IMR-90 (cell line): ENCODE measurements around the gene BOD1L2. TPM values are rescaled to one million over a fixed set of nuclear protein-coding genes. Genes with fewer than 3 reads are reported as not detected.

Source experiments
- ATAC-seq: fragments of 200-7000 bp; cut with Tn5 transposase; 2 replicates; pipeline ENCODE4 v1.9.1; 2020; ENCODE audit warnings: low read depth, mild to moderate bottlenecking, moderate library complexity
- BruUV-seq: library from RNA; stranded (reverse); fragments of 400-500 nt; replicated peaks from 2 replicates; lab custom pipeline; 2021; lab: Mats Ljungman, UMichigan
- CTCF ChIA-PET: fragments of 300-600 bp; formaldehyde crosslinking; extraction: SDS; loops from one replicate; lab custom pipeline; 2021; ENCODE audit warnings: antibody characterized with exemption; lab: Yijun Ruan, JAX
- POLR2A ChIA-PET: fragments of 300-600 bp; sonication (Branson Sonifier 250); formaldehyde crosslinking; loops from one replicate; lab custom pipeline; 2022; ENCODE audit warnings: antibody characterized with exemption; ENCODE audit not compliant: unreplicated experiment; lab: Charles Lee
- DNase-seq: peaks from one replicate; pipeline ENCODE4 v3.0.0; 2013
- H2AFZ ChIP-seq: replicated peaks from 2 replicates; pipeline ENCODE3; 2013; ENCODE audit warnings: low read length, mild to moderate bottlenecking; ENCODE audit not compliant: poor library complexity
- H2AK5ac ChIP-seq: 2 replicates; pipeline ENCODE4 v1.6.1; 2013; ENCODE audit warnings: low read depth, low read length, inconsistent platforms
- H2AK9ac ChIP-seq: replicated peaks from 2 replicates; pipeline ENCODE3; 2013; ENCODE audit warnings: mild to moderate bottlenecking, low read depth, low read length, moderate library complexity; ENCODE audit not compliant: poor library complexity
- H2BK120ac ChIP-seq: 2 replicates; pipeline ENCODE4 v1.6.1; 2013; ENCODE audit warnings: low read depth, low read length, inconsistent platforms
- H2BK15ac ChIP-seq: 3 replicates; pipeline ENCODE4 v1.6.1; 2013; ENCODE audit warnings: low read depth, low read length, inconsistent platforms
- H2BK20ac ChIP-seq: 2 replicates; pipeline ENCODE4 v1.6.1; 2013; ENCODE audit warnings: low read depth, mild to moderate bottlenecking, inconsistent platforms, low read length, moderate library complexity
- H2BK5ac ChIP-seq: 2 replicates; pipeline ENCODE4 v1.6.1; 2013; ENCODE audit warnings: mild to moderate bottlenecking, low read depth, low read length, inconsistent platforms; ENCODE audit not compliant: poor library complexity, severe bottlenecking
- H3K14ac ChIP-seq: replicated peaks from 2 replicates; pipeline ENCODE4 v1.6.1; 2013; ENCODE audit warnings: low read depth, low read length, inconsistent platforms
- H3K18ac ChIP-seq: 2 replicates; pipeline ENCODE4 v1.6.1; 2013; ENCODE audit warnings: low read depth, low read length, control low read depth
- H3K23ac ChIP-seq: 2 replicates; pipeline ENCODE4 v1.6.1; 2013; ENCODE audit warnings: low read depth, low read length, inconsistent platforms
- H3K27ac ChIP-seq: 2 replicates; pipeline ENCODE4 v1.5.1; 2013; ENCODE audit warnings: mild to moderate bottlenecking, control low read depth, low read length; ENCODE audit not compliant: insufficient read depth
- H3K27me3 ChIP-seq: 2 replicates; pipeline ENCODE4 v1.6.1; 2013; ENCODE audit warnings: low read length; ENCODE audit not compliant: control insufficient read depth, insufficient read depth
- H3K36me3 ChIP-seq: 2 replicates; pipeline ENCODE4 v1.6.1; 2013; ENCODE audit warnings: low read length, mixed read lengths; ENCODE audit not compliant: control insufficient read depth, insufficient read depth
- H3K4ac ChIP-seq: 2 replicates; pipeline ENCODE4 v1.6.1; 2013; ENCODE audit warnings: low read depth, low read length, inconsistent platforms
- H3K4me1 ChIP-seq: 2 replicates; pipeline ENCODE4 v1.6.1; 2013; ENCODE audit warnings: low read length, mixed read lengths; ENCODE audit not compliant: control insufficient read depth, insufficient read depth
- H3K4me2 ChIP-seq: 2 replicates; pipeline ENCODE4 v1.6.1; 2013; ENCODE audit warnings: low read depth, mild to moderate bottlenecking, control low read depth, low read length, moderate library complexity
- H3K4me3 ChIP-seq: 2 replicates; pipeline ENCODE4 v1.5.1; 2013; ENCODE audit warnings: low read depth, mild to moderate bottlenecking, control low read depth, low read length, moderate library complexity; ENCODE audit not compliant: insufficient read depth
- H3K56ac ChIP-seq: 2 replicates; pipeline ENCODE4 v1.6.1; 2013; ENCODE audit warnings: low read length, inconsistent platforms; ENCODE audit not compliant: insufficient read depth; ENCODE audit errors: extremely low read depth
- H3K79me1 ChIP-seq, 2 experiments: 2 replicates each; pipeline ENCODE4 v1.6.1; 2013; ENCODE audit warnings: low read length in 2 of 2, inconsistent platforms in 1 of 2, low read depth in 1 of 2
- H3K9ac ChIP-seq: 2 replicates; pipeline ENCODE4 v1.6.1; 2013; ENCODE audit warnings: low read depth, low read length, control low read depth
- H3K9me1 ChIP-seq: 2 replicates; pipeline ENCODE4 v1.6.1; 2013; ENCODE audit warnings: low read length, inconsistent platforms; ENCODE audit not compliant: insufficient read depth
- H3K9me3 ChIP-seq: 2 replicates; pipeline ENCODE4 v1.6.1; 2013; ENCODE audit warnings: low read length; ENCODE audit not compliant: control insufficient read depth, insufficient read depth
- H4K20me1 ChIP-seq: 2 replicates; pipeline ENCODE4 v1.6.1; 2013; ENCODE audit warnings: low read length, inconsistent platforms; ENCODE audit not compliant: insufficient read depth
- H4K5ac ChIP-seq: 2 replicates; pipeline ENCODE4 v1.6.1; 2013; ENCODE audit warnings: mild to moderate bottlenecking, low read depth, low read length, control low read depth
- H4K8ac ChIP-seq, 2 experiments: 2 replicates each; pipeline ENCODE4 v1.6.1; 2013; ENCODE audit warnings: low read depth in 2 of 2, low read length in 2 of 2, control low read depth in 1 of 2, inconsistent platforms in 1 of 2
- H4K91ac ChIP-seq: 2 replicates; pipeline ENCODE4 v1.6.1; 2013; ENCODE audit warnings: low read depth, low read length, inconsistent platforms; ENCODE audit not compliant: insufficient read depth
- BHLHE40 ChIP-seq: fragments of 150-350 bp; IDR thresholded peaks from 2 replicates; pipeline ENCODE4 v1.6.1; 2016; ENCODE audit warnings: mild to moderate bottlenecking, low read depth, low read length
- CEBPB ChIP-seq: IDR thresholded peaks from 2 replicates; pipeline ENCODE4 v1.6.1; 2012; ENCODE audit warnings: low read depth, low read length, improper control_type of control experiment
- CHD1 ChIP-seq: IDR thresholded peaks from 2 replicates; pipeline ENCODE4 v1.6.1; 2012; ENCODE audit warnings: low read depth, low read length, improper control_type of control experiment
- FOS ChIP-seq: fragments of 150-350 bp; IDR thresholded peaks from 2 replicates; pipeline ENCODE4 v1.6.1; 2016; ENCODE audit warnings: low read depth, low read length
- MAZ ChIP-seq: IDR thresholded peaks from 2 replicates; pipeline ENCODE4 v1.6.1; 2012; ENCODE audit warnings: low read depth, mild to moderate bottlenecking, low read length, improper control_type of control experiment, moderate library complexity, borderline replicate concordance
- MXI1 ChIP-seq: IDR thresholded peaks from 2 replicates; pipeline ENCODE4 v1.6.1; 2012; ENCODE audit warnings: low read depth, mild to moderate bottlenecking, low read length, moderate library complexity, borderline replicate concordance
- NFE2L2 ChIP-seq: fragments of 150-350 bp; IDR thresholded peaks from 2 replicates; pipeline ENCODE4 v1.6.1; 2016; ENCODE audit warnings: low read depth, mild to moderate bottlenecking, low read length
- POLR2A ChIP-seq: IDR thresholded peaks from 2 replicates; pipeline ENCODE4 v1.6.1; 2012; ENCODE audit warnings: mild to moderate bottlenecking, low read depth, low read length
- RAD21 ChIP-seq: IDR thresholded peaks from 2 replicates; pipeline ENCODE4 v1.6.1; 2012; ENCODE audit warnings: low read length, improper control_type of control experiment
- RCOR1 ChIP-seq: IDR thresholded peaks from 2 replicates; pipeline ENCODE4 v1.6.1; 2012; ENCODE audit warnings: mild to moderate bottlenecking, low read length, improper control_type of control experiment; ENCODE audit not compliant: insufficient replicate concordance
- RFX5 ChIP-seq: IDR thresholded peaks from 2 replicates; pipeline ENCODE4 v1.8.0; 2012; ENCODE audit warnings: low read depth, mild to moderate bottlenecking, low read length, moderate library complexity
- SMC3 ChIP-seq: fragments of 150-350 bp; IDR thresholded peaks from 2 replicates; pipeline ENCODE4 v1.6.1; 2016; ENCODE audit warnings: low read depth, mild to moderate bottlenecking, antibody characterized with exemption, low read length, moderate library complexity
- WGBS, 2 experiments: methylation state at CpG; one replicate each; pipeline versions ENCODE4 v1.1.5 to v1.1.7; 2013; ENCODE audit warnings: missing lambda C conversion rate in 2 of 2; ENCODE audit not compliant: insufficient read length in 1 of 2; ENCODE audit errors: extremely low coverage in 2 of 2; 5-methylcytosine and 5-hydroxymethylcytosine counted together
- dilution Hi-C: fragments of 300-500 bp; cut with HindIII; formaldehyde crosslinking; loops from one replicate; pipeline ENCODE4 v1.14.3; 2018; ENCODE audit warnings: low sequenced_read_pairs; ENCODE audit not compliant: unreplicated experiment
- in situ Hi-C: fragments of 300-500 bp; cut with MboI; formaldehyde crosslinking; loops from 3 replicates; pipeline ENCODE4 v1.14.3; 2019; ENCODE audit warnings: low sequenced_read_pairs, inconsistent platforms, mixed read lengths
- intact Hi-C: fragments of 100-400 bp; cut with micrococcal nuclease; formaldehyde crosslinking; loops from 2 replicates; pipeline ENCODE4 v1.10.0; 2022
- polyA plus RNA-seq, 3 experiments: library from polyadenylated mRNA; depleted of rRNA; stranded (reverse); fragments of >200 nt; gene quantifications; 2 replicates each; pipeline ENCODE4 v1.2.3, GENCODE V29; 2012; ENCODE audit warnings: low replicate concordance in 1 of 3
- total RNA-seq: library from RNA; depleted of rRNA; stranded (reverse); fragments of >200 nt; gene quantifications from 2 replicates; pipeline ENCODE4 v1.2.3, GENCODE V29; 2012
- TF ChIP-seq, protein P1 (sequence below): fragments of 150-350 bp; IDR thresholded peaks from 2 replicates; pipeline ENCODE4 v1.6.1; 2016; ENCODE audit warnings: low read depth, mild to moderate bottlenecking, low read length, moderate library complexity, borderline replicate concordance
- TF ChIP-seq, protein P2 (sequence below): fragments of 150-350 bp; IDR thresholded peaks from 2 replicates; pipeline ENCODE4 v1.6.1; 2017; ENCODE audit warnings: mild to moderate bottlenecking, antibody characterized with exemption, low read length, low read depth

Gene BOD1L2
- total and polyA plus RNA-seq, 2 of the 4 experiments (the other 2 are of a cell fraction) = not detected

DNA sequence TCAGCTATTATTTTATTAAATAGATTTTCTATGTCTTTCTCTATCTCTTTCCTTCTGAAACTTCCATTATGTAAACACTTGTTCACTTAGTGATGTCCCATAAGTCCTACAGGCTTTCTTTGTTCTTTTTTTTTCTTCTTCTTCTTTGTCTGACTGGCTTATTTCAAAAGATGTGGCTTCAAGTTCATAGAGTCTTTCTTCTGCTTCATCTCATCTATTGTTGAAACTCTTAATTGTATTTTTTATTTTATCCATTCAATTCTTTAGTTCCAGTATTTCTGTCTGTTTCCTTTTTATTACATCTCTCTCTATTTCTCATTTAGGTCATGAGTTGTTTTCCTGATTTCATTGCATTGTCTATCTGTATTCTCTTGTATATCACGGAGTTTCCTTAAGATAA is 38.5 kb downstream of the BOD1L2 start:
- H4K5ac ChIP-seq = no peak overlapping the region
- dilution Hi-C loops = no loop called here
- no peaks in the 10 kb centered on the region for H3K9me1 ChIP-seq
- H3K4me1 ChIP-seq = no peaks in the 10 kb centered on the region
- no peak overlapping the region for H2AFZ ChIP-seq
- DNase-seq (no peak), ATAC-seq (no peak)
- no peak overlapping the region for H3K18ac ChIP-seq
- H3K27ac ChIP-seq = no peak overlapping the region
- no peak overlapping the region for H2BK20ac ChIP-seq
- no peak overlapping the region for H3K4me3 ChIP-seq
- CTCF ChIA-PET = no interaction called here
- no peak overlapping the region for H3K56ac ChIP-seq
- no peaks in the 10 kb centered on the region for H4K20me1 ChIP-seq
- no TSS peak for BruUV-seq
- H2AK9ac ChIP-seq = no peak overlapping the region
- TF ChIP-seq RAD21 (no peak), POLR2A (no peak), NFE2L2 (no peak), SMC3 (no peak), MXI1 (no peak), CHD1 (no peak), FOS (no peak), RCOR1 (no peak), BHLHE40 (no peak), CEBPB (no peak), RFX5 (no peak), MAZ (no peak)
- TF ChIP-seq, protein P1, sequence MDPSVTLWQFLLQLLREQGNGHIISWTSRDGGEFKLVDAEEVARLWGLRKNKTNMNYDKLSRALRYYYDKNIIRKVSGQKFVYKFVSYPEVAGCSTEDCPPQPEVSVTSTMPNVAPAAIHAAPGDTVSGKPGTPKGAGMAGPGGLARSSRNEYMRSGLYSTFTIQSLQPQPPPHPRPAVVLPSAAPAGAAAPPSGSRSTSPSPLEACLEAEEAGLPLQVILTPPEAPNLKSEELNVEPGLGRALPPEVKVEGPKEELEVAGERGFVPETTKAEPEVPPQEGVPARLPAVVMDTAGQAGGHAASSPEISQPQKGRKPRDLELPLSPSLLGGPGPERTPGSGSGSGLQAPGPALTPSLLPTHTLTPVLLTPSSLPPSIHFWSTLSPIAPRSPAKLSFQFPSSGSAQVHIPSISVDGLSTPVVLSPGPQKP = no peak
- TF ChIP-seq, protein P2, sequence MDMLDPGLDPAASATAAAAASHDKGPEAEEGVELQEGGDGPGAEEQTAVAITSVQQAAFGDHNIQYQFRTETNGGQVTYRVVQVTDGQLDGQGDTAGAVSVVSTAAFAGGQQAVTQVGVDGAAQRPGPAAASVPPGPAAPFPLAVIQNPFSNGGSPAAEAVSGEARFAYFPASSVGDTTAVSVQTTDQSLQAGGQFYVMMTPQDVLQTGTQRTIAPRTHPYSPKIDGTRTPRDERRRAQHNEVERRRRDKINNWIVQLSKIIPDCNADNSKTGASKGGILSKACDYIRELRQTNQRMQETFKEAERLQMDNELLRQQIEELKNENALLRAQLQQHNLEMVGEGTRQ = no peak
- no peak overlapping the region for H2BK120ac ChIP-seq
- H3K4me2 ChIP-seq = no peak overlapping the region
- no peaks in the 10 kb centered on the region for H3K79me1 ChIP-seq
- in situ Hi-C loops = no loop called here
- H3K23ac ChIP-seq = no peak overlapping the region
- no peak overlapping the region for H4K91ac ChIP-seq
- no peaks in the 10 kb centered on the region for H3K36me3 ChIP-seq
- H3K27me3 ChIP-seq = no peaks in the 10 kb centered on the region
- H3K14ac ChIP-seq = no peak overlapping the region
- H3K9me3 ChIP-seq = 0 out of 2 replicates have a peak, but pooled peaks cover 3% of the 10 kb centered on the region
- WGBS, 2 experiments = no CpG with 5 or more reads among the region's 1 CpG
- H4K8ac ChIP-seq = no peak overlapping the region
- H3K9ac ChIP-seq = no peak overlapping the region
- H2BK15ac ChIP-seq = no peak overlapping the region
- H2AK5ac ChIP-seq = no peak overlapping the region
- POLR2A ChIA-PET = no interaction called here
- intact Hi-C loops = no loop called here
- H2BK5ac ChIP-seq = no peak overlapping the region
- no peak overlapping the region for H3K4ac ChIP-seq
